ENCODE data around the gene EIF3D. TPM values are rescaled to one million over a fixed set of nuclear protein-coding genes. Genes with fewer than 3 reads are reported as not detected.

The EIF3D gene
- total RNA-seq, 1 experiment from 2014 or later: 306 TPM

GRCh38 chr22:36510384-36510783, 18.6 kb downstream of the EIF3D start:
- Mint-ChIP-seq H3K9me3 (ENCODE audit: unreplicated experiment) (no peaks in the 10 kb centered on the region), H3K27me3 (ENCODE audit: insufficient read depth, unreplicated experiment) (no peaks in the 10 kb centered on the region), H3K27ac (ENCODE audit: low read depth, unreplicated experiment) (no peak overlapping the region), H3K4me3 (ENCODE audit: unreplicated experiment) (no peak overlapping the region), H3K36me3 (ENCODE audit: insufficient read depth, unreplicated experiment) (peaks cover 58% of the 10 kb centered on the region), H3K4me1 (ENCODE audit: insufficient read depth, unreplicated experiment) (peaks cover 13% of the 10 kb centered on the region)
- TF ChIP-seq, protein P1, sequence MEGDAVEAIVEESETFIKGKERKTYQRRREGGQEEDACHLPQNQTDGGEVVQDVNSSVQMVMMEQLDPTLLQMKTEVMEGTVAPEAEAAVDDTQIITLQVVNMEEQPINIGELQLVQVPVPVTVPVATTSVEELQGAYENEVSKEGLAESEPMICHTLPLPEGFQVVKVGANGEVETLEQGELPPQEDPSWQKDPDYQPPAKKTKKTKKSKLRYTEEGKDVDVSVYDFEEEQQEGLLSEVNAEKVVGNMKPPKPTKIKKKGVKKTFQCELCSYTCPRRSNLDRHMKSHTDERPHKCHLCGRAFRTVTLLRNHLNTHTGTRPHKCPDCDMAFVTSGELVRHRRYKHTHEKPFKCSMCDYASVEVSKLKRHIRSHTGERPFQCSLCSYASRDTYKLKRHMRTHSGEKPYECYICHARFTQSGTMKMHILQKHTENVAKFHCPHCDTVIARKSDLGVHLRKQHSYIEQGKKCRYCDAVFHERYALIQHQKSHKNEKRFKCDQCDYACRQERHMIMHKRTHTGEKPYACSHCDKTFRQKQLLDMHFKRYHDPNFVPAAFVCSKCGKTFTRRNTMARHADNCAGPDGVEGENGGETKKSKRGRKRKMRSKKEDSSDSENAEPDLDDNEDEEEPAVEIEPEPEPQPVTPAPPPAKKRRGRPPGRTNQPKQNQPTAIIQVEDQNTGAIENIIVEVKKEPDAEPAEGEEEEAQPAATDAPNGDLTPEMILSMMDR (IDR thresholded peaks at IDR 0.05; ENCODE audit: unreplicated experiment): no peak
- DNase-seq (ENCODE audit: unreplicated experiment): no peak
- no TSS peak for BruUV-seq (replicated peaks)
- ChIA-PET POLR2A (interaction anchor here (0.7 to 5.8 kb wide), 8 partner anchors 11 to 265 kb away, joined by 3 to 44 read pairs (median 6); partner anchors contain the start of genes EIF3D, IFT27 and TXN2), CTCF (interaction anchor here (0.6 to 3.9 kb wide), 12 partner anchors 11 to 469 kb away, joined by 3 to 29 read pairs (median 4); partner anchors contain the start of gene EIF3D)
- intact Hi-C loops (cut with micrococcal nuclease): loop anchor here (2.0 kb wide), 1 partner anchor 18 kb away; the partner anchor contains the start of gene EIF3D

- CTCF ChIA-PET: interaction anchor here (0.5 to 2.0 kb wide), 2 partner anchors 206 to 296 kb away, joined by 3 to 7 read pairs; no protein-coding TSS in a partner anchor
- DNase-seq (ENCODE audit: unreplicated experiment): no peak
- Mint-ChIP-seq H3K4me3 (ENCODE audit: unreplicated experiment) (peak overlapping the region; percentile 77), H3K36me3 (ENCODE audit: insufficient read depth, unreplicated experiment) (peaks cover 56% of the 10 kb centered on the region), H3K9me3 (ENCODE audit: unreplicated experiment) (no peaks in the 10 kb centered on the region), H3K27ac (ENCODE audit: low read depth, unreplicated experiment) (peak overlapping the region; percentile 49), H3K4me1 (ENCODE audit: insufficient read depth, unreplicated experiment) (peaks cover 13% of the 10 kb centered on the region), H3K27me3 (ENCODE audit: insufficient read depth, unreplicated experiment) (no peaks in the 10 kb centered on the region)
- TF ChIP-seq, protein P1 (IDR thresholded peaks at IDR 0.05; ENCODE audit: unreplicated experiment): no peak
- POLR2A ChIA-PET: interaction anchor here (0.8 to 5.8 kb wide), 13 partner anchors 14 to 366 kb away, joined by 3 to 44 read pairs (median 4); partner anchors contain the start of genes EIF3D, MYH9 and TXN2
- intact Hi-C loops (cut with micrococcal nuclease): no loop called here
- BruUV-seq (replicated peaks): no TSS peak
Observed at GRCh38 chr22:36507518-36508010, 21.4 kb downstream of the EIF3D start.

- ChIA-PET POLR2A (interaction anchor here (0.6 to 5.8 kb wide), 18 partner anchors 11 to 692 kb away, joined by 3 to 44 read pairs (median 3); partner anchors contain the start of genes EIF3D, MYH9 and TXN2), CTCF (interaction anchor here (0.5 to 2.0 kb wide), 3 partner anchors 206 to 691 kb away, joined by 3 to 7 read pairs (median 3); no protein-coding TSS in a partner anchor)
- peak; percentile 81 for DNase-seq (ENCODE audit: unreplicated experiment)
- intact Hi-C loops (cut with micrococcal nuclease): no loop called here
- TF ChIP-seq, protein P1 (IDR thresholded peaks at IDR 0.05; ENCODE audit: unreplicated experiment): no peak
- Mint-ChIP-seq H3K4me1 (ENCODE audit: insufficient read depth, unreplicated experiment) (peaks cover 13% of the 10 kb centered on the region), H3K27ac (ENCODE audit: low read depth, unreplicated experiment) (peak within 1 kb of the TSS; percentile 49), H3K9me3 (ENCODE audit: unreplicated experiment) (no peaks in the 10 kb centered on the region), H3K27me3 (ENCODE audit: insufficient read depth, unreplicated experiment) (no peaks in the 10 kb centered on the region), H3K36me3 (ENCODE audit: insufficient read depth, unreplicated experiment) (peaks cover 49% of the 10 kb centered on the region), H3K4me3 (ENCODE audit: unreplicated experiment) (peak within 1 kb of the TSS; percentile 77)
- TSS peak; percentile 95 for BruUV-seq (replicated peaks)
Observed at GRCh38 chr22:36506637-36507517, 22.1 kb downstream of the EIF3D start, which contains the start of gene FOXRED2. TSS of gene FOXRED2 (minus strand) at chr22:36507040. CDS start at chr22:36506422, 618 bp downstream.

All from MCF 10A (cell line).